Measurements from ENCODE around the gene PCCB.
"Not testable (repeated sequence)": the region's sequence is repeated elsewhere in the genome, so short reads cannot be mapped to it uniquely, and the experiment has no call there.

GRCh38 chr3:136266468-136267125 is 16.5 kb downstream of the PCCB start:
- TF ChIP-seq CTCF (IDR thresholded peaks at IDR 0.05; ENCODE audit: control extremely low read depth in 1 of 3, insufficient read depth in 1 of 3, low read depth in 1 of 3, low read length in 3 of 3); POLR2A (IDR thresholded peaks at IDR 0.05; ENCODE audit: control extremely low read depth in 1 of 2, low read depth in 2 of 2, low read length in 2 of 2); JUND (IDR thresholded peaks at IDR 0.05; ENCODE audit: low read length); USF2 (IDR thresholded peaks at IDR 0.05; ENCODE audit: low read length); POLR2AphosphoS5 (IDR thresholded peaks at IDR 0.05; ENCODE audit: low read depth, low read length): not testable (repeated sequence)
